Esophagus (tissue), 2 donors: ENCODE measurements around the gene EVL. TPM values are rescaled to one million over a fixed set of nuclear protein-coding genes. Genes with fewer than 3 reads are reported as not detected.

ENCODE experiments used
- H3K27ac ChIP-seq, 2 donors: one replicate each; pipeline ENCODE4 v1.5.1; 2013; ENCODE audit warnings: low read depth in 2 of 2, mild to moderate bottlenecking in 2 of 2, inconsistent platforms in 1 of 2, low read length in 1 of 2, moderate library complexity in 1 of 2
- H3K27me3 ChIP-seq, 2 donors: one replicate each; pipeline ENCODE4 v1.6.1; 2013; ENCODE audit warnings: low read length in 2 of 2, control low read depth in 1 of 2, mild to moderate bottlenecking in 1 of 2; ENCODE audit not compliant: insufficient read depth in 2 of 2, control insufficient read depth in 1 of 2
- H3K36me3 ChIP-seq, 2 donors: one replicate each; pipeline ENCODE4 v1.6.1; 2013; ENCODE audit warnings: low read length in 1 of 2; ENCODE audit not compliant: control insufficient read depth in 2 of 2, insufficient read depth in 2 of 2
- H3K4me1 ChIP-seq, 2 donors: one replicate each; pipeline ENCODE4 v1.6.1; 2013; ENCODE audit warnings: low read length in 1 of 2; ENCODE audit not compliant: control insufficient read depth in 2 of 2, insufficient read depth in 2 of 2
- H3K4me3 ChIP-seq, 2 donors: one replicate each; pipeline ENCODE4 v1.5.1; 2013; ENCODE audit warnings: low read length in 2 of 2, mild to moderate bottlenecking in 2 of 2, low read depth in 1 of 2, moderate library complexity in 1 of 2
- H3K9me3 ChIP-seq, 2 donors: one replicate each; pipeline ENCODE4 v1.6.1; 2013; ENCODE audit warnings: mild to moderate bottlenecking in 2 of 2, low read depth in 1 of 2, low read length in 1 of 2, moderate library complexity in 1 of 2; ENCODE audit not compliant: control insufficient read depth in 2 of 2, insufficient read depth in 1 of 2
- WGBS, 2 donors: extraction: QIAGEN DNeasy Blood & Tissue Kit; methylation state at CpG; one replicate each; pipeline ENCODE4 v1.1.7; 2013; 5-methylcytosine and 5-hydroxymethylcytosine counted together
- polyA plus RNA-seq, 2 donors: library from polyadenylated mRNA; stranded (reverse); fragments of 200-250 nt; gene quantifications; one replicate each; pipeline ENCODE4 v1.2.3, GENCODE V29; 2013
- donor health status: healthy with polysubstance abuse.
- donor health status: Bipolar disorder and iron deficiency.

EVL gene
- polyA plus RNA-seq, 2 donors, result 25.3 to 41.9 TPM

GRCh38 chr14:100120522-100121269, 55.5 kb downstream of the EVL start:
- H3K27me3 ChIP-seq, result no peaks in the 10 kb centered on the region
- H3K9me3 ChIP-seq, result no peaks in the 10 kb centered on the region
- H3K36me3 ChIP-seq, result peaks cover 0 to 18% of the 10 kb centered on the region in 2 donors
- no peak overlapping the region for H3K27ac ChIP-seq
- 94 to 97% methylated on average over 18 of the region's 18 CpGs for WGBS, 2 donors
- no peaks in the 10 kb centered on the region for H3K4me1 ChIP-seq
- no peak overlapping the region for H3K4me3 ChIP-seq

GRCh38 chr14:100121643-100122480, 56.6 kb downstream of the EVL start:
- 92 to 94% methylated on average over 14 of the region's 14 CpGs for WGBS, 2 donors
- no peaks in the 10 kb centered on the region for H3K4me1 ChIP-seq
- peaks cover 0 to 28% of the 10 kb centered on the region in 2 donors for H3K36me3 ChIP-seq
- no peak overlapping the region for H3K27ac ChIP-seq
- no peaks in the 10 kb centered on the region for H3K9me3 ChIP-seq
- H3K4me3 ChIP-seq, result no peak overlapping the region
- H3K27me3 ChIP-seq, result no peaks in the 10 kb centered on the region

DNA sequence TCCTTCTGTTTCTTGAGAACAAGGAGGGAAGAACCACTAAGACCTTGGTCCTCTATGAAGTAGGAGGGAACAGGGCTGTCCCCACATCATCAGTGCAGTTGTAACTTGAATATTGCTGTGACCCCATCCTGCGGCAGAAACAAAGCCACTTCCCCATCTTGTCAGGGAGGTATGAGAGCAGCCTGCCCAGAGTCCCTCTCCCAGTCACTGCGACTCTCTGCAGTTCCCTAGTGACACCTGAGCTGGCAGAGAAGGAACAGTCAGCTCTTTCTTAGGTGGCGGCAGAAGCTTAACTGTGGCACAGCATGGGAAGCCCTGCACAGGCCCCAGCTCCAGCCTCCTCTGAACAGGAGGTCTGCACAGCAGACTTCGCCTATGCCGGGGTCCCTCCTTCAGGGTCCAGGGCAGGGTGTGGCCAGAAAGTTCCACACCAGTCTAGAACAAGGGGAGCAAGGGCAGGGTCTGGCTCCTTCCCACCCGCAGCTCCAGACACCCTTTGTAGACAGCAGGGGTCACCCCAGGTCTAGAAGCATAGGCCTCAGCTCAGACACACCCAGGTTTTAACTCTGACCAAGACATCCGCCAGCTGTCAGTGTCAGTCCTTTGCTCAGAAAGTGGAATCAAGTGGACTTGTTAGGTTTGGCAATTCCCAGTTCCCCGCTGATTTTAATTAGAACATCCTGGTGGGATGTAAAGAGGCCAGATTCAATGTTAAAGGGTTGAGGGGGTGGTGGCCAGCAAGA, 57.4 kb downstream of the EVL start:
- Histone ChIP-seq H3K4me3 (no peak overlapping the region), H3K27ac (no peak overlapping the region), H3K27me3 (no peaks in the 10 kb centered on the region), H3K4me1 (no peaks in the 10 kb centered on the region), H3K9me3 (no peaks in the 10 kb centered on the region), H3K36me3 (peaks cover 0 to 36% of the 10 kb centered on the region in 2 donors)
- WGBS, 2 donors, result 87 to 88% methylated on average over 8 of the region's 8 CpGs

- Histone ChIP-seq H3K27me3 (no peaks in the 10 kb centered on the region), H3K4me3 (no peak overlapping the region), H3K36me3 (peaks cover 0 to 35% of the 10 kb centered on the region in 2 donors), H3K4me1 (no peaks in the 10 kb centered on the region), H3K9me3 (no peaks in the 10 kb centered on the region), H3K27ac (no peak overlapping the region)
- 96% methylated on average over 10 of the region's 10 CpGs for WGBS, 2 donors
Measured at GRCh38 chr14:100123618-100124017, 58.4 kb downstream of the EVL start.

DNA sequence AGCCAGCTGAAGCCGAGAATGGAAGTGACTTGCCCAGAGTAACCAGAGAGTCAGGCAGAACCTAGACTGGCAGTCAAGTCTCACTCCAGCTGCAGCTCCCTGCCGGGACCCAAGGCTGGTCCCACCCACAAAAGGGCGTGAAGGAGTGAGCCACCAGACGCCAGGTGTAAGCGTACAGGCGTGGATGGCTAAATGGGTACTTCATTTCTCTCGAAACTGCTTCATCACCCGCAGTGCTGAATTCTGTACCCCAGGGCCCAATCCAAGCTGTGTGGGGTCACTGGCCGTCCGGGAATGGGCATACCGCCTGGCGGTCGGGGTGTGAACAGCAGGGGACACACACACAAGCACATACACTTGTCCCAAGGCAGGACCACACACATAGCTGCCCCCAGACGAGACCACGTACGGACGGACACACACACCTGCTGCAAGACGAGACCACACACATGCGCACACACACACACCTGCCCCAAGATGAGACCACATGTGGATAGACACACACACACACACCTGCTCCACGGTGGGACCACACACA, 59.4 kb downstream of the EVL start:
- H3K36me3 ChIP-seq, result peaks cover 2 to 34% of the 10 kb centered on the region in 2 donors
- no peaks in the 10 kb centered on the region for H3K4me1 ChIP-seq
- H3K27me3 ChIP-seq, result no peaks in the 10 kb centered on the region
- no peak overlapping the region for H3K27ac ChIP-seq
- H3K9me3 ChIP-seq, result no peaks in the 10 kb centered on the region
- 86 to 90% methylated on average over 20 of the region's 20 CpGs for WGBS, 2 donors
- no peak overlapping the region for H3K4me3 ChIP-seq

GRCh38 chr14:100126401-100126800, 61.2 kb downstream of the EVL start:
- no peaks in the 10 kb centered on the region for H3K9me3 ChIP-seq
- H3K4me1 ChIP-seq, result peaks cover 0 to 7% of the 10 kb centered on the region in 2 donors
- H3K36me3 ChIP-seq, result peaks cover 2 to 32% of the 10 kb centered on the region in 2 donors
- WGBS, 2 donors, result 91 to 93% methylated on average over 13 of the region's 13 CpGs
- H3K27me3 ChIP-seq, result no peaks in the 10 kb centered on the region
- H3K4me3 ChIP-seq, result no peak overlapping the region
- no peak overlapping the region for H3K27ac ChIP-seq

GRCh38 chr14:100127853-100128455, 62.7 kb downstream of the EVL start:
- Histone ChIP-seq H3K36me3 (peaks cover 2 to 38% of the 10 kb centered on the region in 2 donors), H3K27ac (no peak overlapping the region)
- WGBS, 2 donors, result 91% methylated on average over 12 of the region's 12 CpGs

DNA sequence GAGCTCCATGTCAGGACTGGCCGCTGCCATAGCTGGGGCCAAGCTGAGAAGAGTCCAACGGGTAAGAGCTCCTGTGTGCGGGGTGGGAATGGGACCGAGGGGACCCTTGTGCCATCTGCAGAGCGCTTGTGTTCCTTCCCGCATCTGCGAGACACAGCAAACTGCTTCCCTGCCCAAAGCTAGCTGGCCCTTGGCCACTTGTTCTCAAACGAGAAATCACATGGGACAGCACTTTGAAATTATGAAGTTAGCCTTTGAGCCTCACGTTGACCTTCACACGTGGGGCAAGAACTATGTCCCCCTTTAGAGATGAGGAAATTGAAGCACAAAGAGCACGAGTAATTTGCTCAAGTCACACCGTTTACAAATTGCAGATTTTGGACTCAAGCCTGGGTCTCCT, 63.5 kb downstream of the EVL start:
- no peaks in the 10 kb centered on the region for H3K9me3 ChIP-seq
- H3K27ac ChIP-seq, result no peak overlapping the region
- H3K4me1 ChIP-seq, result peaks cover 5 to 18% of the 10 kb centered on the region in 2 donors
- H3K4me3 ChIP-seq, result no peak overlapping the region
- no peaks in the 10 kb centered on the region for H3K27me3 ChIP-seq
- H3K36me3 ChIP-seq, result peaks cover 2 to 38% of the 10 kb centered on the region in 2 donors
- WGBS, 2 donors, result 81 to 83% methylated on average over 12 of the region's 12 CpGs

More at GRCh38 chr14:100127853-100128455, 62.7 kb downstream of the EVL start:
- no peak overlapping the region for H3K4me3 ChIP-seq
- H3K4me1 ChIP-seq, result peaks cover 5 to 18% of the 10 kb centered on the region in 2 donors
- no peaks in the 10 kb centered on the region for H3K9me3 ChIP-seq
- no peaks in the 10 kb centered on the region for H3K27me3 ChIP-seq

GRCh38 chr14:100129161-100129589, 64.0 kb downstream of the EVL start:
- H3K4me1 ChIP-seq, result peaks cover 5 to 18% of the 10 kb centered on the region in 2 donors
- H3K4me3 ChIP-seq, result no peak overlapping the region
- WGBS, 2 donors, result 76 to 77% methylated on average over 7 of the region's 7 CpGs
- H3K27me3 ChIP-seq, result no peaks in the 10 kb centered on the region
- H3K27ac ChIP-seq, result no peak overlapping the region
- H3K9me3 ChIP-seq, result no peaks in the 10 kb centered on the region
- peaks cover 3 to 34% of the 10 kb centered on the region in 2 donors for H3K36me3 ChIP-seq
